ELF-1 (cell line): ENCODE data around the gene DCLK1.

Experiments
- DNase-seq: peaks from one replicate; pipeline ENCODE4 v3.0.0-alpha.2; 2016; ENCODE audit warnings: low read depth, low spot score

Gene DCLK1

DNA sequence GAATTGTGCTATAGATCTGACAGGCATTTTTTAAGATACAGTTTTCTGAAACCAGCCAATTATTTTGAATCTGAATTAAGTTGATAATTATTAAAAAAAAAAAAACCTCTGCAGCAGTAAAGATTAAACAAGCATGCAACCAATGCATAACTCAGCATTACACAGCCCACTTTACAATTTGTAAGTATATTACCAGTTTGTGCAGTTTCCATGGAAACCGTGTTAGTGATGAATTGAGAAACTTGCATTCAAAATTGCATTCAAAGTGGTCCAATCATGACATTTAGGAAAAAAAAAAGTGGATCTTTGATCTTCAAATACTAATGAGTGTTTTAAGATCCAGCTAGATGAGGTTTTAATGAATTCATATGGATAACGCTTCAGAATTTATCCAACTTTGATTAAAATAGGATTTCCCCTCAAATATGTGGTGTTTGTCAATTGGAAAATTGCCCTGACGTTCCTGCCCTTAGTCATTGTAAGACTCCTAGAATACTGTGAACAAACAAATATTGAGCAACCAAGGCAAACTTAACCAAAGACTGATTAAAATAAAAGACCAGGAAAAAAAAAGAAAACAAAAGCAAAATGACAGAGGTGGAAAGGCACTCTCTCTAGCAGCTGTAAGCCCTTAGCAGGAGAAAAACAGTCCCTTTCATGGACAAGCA is 339.9 kb downstream of the DCLK1 start:
- no peak for DNase-seq

- DNase-seq: no peak
Measured at GRCh38 chr13:35789335-35790165, 341.6 kb downstream of the DCLK1 start.

- DNase-seq: no peak
Measured at GRCh38 chr13:35787937-35788336, 343.2 kb downstream of the DCLK1 start.

DNA sequence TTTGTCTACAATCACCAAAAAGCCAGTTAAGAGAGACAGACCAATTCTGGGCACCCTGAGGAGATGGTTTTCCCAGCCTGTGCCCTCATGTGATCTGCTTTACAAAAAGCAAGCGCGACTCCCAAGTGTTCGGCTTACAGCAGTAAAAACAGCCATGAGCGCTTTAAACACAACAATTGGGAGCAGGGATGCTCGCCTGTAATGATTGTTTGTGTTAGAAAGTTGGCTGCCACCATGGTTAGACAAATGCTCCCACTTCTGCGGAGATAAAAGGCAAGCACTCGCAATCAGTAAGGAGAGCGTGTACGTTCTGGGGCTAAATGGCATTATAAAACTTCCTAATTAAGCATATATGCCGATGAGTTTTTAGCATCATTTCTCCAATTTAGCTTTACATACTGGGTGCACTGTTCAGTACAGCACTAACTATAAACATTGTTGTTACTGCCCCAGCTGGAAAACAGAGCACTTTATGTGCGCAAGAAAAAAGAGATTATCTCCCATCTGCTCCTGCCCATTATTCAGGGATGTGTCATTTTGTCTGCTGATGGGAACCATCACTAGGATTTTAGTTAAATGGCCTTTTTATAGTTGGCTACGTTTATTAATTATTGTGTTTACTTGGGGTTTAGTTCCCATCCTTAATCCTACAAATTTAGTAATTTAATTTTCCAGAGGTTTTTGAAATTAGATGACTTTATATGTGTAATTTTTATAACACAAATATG is 345.4 kb downstream of the DCLK1 start:
- DNase-seq: no peak

DNA sequence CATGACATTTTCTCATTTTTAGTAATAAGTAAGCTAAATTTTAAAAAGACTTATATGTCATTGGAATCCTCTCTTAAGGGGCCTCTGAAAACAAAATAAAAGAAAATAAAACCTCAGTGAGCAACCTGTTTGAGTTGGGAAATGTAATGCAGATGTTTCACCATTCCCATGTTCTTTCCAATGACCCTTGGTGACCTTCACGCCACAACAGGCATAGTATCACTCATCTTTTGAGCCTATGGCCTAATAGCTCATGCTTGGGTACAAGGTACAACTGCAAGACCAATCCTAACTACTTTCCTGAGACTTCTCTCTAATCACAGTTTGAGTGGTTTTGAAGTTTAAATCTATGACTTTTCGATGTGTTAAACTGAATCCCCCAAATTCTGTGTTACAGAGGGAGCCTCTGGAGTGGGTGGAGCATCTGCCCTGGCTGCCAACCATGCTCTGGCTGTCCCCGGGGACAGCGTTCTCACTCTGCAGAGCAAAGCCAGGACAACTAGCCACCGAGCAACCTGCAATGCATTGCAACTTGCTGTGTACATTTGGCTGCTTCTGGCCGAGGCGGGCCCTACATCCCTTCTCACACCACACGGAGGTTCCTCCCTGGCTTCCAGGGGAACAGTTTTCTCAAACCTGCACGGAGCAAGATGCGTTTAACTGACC is 346.8 kb downstream of the DCLK1 start:
- DNase-seq: no peak

DNA sequence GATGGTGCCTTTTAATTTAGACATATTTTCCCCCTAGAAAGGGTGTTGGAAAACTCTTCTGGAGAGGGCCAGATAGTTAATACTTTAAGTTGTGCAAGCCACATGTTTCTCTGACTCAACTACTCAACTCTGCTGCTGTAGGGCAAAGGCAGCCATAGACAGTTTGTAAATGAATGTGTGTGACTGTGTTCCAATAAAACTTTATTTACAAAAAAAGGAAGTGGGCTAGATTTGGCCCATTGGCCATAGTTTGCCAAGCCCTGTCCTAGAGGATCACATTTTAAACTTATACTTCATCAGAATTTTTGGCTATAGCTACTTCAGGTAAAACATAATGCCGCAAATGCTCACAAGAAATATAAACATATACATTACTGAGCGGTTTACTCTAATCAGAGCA is 348.4 kb downstream of the DCLK1 start:
- DNase-seq: no peak

GRCh38 chr13:35781036-35782000 is 349.9 kb downstream of the DCLK1 start:
- no peak for DNase-seq

GRCh38 chr13:35780613-35781012 is 350.6 kb downstream of the DCLK1 start:
- no peak for DNase-seq

- DNase-seq: no peak
Measured at GRCh38 chr13:35771898-35772297, 359.3 kb downstream of the DCLK1 start.

DNA sequence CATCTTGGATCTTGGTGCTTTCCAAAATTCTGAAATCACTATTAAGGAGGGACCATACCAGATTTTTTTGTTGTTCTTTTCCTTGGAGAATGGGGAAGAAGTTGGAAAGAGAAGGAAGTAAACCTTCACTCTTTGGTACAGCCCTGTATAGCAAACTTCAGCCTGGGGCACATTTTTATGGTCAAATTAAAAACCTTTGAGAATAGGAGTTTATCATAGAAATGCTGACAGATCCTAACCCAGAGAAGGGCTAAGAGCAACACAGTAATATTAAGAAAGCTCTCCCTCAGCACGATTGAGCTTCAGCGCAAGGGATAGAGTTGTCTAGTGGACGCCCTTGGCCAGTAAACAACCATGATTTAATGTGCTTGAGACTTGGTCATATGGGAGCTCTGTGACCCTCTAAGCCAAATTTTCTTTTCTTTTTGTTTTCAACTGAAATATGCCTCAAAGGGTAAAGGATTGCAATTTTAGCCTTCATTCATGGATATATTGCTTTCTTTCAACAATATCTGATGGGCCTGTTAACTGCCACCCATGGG is 360.4 kb downstream of the DCLK1 start:
- DNase-seq: no peak

- DNase-seq: no peak
Measured at GRCh38 chr13:35769812-35770211, 361.4 kb downstream of the DCLK1 start.

DNA sequence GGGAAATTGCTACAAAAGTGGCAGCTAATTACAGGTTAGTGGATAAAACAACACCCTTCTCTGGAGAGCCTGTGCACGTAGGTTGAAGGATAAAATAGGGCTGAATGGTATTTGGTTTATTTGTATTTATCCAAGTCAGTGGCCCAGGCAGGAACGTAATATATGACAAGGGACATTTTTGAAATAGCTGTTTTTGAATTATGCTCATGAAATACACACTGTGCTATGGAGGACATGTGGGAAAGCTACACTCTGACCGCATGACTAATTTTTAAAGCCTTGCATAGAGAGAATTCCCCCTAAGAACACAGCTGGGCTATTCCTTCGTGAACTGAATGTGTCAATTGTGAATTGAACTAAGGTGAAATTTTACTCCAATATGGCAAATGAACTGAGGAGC is 362.6 kb downstream of the DCLK1 start:
- DNase-seq: no peak

DNA sequence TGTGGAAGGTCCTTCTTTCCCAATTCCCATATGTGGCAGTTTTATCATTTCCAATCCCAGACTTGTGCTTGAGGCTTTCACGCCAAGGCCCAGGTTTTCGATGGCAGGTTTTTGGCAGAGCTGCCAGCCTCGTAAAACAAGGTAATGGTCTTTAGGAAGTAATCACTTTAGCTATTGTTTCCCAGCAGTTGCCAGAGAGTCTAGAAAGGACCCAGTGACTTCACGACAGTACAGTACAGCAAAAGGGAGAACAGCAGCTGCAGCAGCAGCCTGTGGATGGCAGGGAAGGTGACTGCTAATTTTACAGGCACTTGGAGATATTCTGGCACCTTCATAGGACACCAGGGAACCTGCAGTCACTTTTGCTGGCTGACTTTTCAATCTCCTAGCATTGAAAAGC is 363.1 kb downstream of the DCLK1 start:
- no peak for DNase-seq

DNA sequence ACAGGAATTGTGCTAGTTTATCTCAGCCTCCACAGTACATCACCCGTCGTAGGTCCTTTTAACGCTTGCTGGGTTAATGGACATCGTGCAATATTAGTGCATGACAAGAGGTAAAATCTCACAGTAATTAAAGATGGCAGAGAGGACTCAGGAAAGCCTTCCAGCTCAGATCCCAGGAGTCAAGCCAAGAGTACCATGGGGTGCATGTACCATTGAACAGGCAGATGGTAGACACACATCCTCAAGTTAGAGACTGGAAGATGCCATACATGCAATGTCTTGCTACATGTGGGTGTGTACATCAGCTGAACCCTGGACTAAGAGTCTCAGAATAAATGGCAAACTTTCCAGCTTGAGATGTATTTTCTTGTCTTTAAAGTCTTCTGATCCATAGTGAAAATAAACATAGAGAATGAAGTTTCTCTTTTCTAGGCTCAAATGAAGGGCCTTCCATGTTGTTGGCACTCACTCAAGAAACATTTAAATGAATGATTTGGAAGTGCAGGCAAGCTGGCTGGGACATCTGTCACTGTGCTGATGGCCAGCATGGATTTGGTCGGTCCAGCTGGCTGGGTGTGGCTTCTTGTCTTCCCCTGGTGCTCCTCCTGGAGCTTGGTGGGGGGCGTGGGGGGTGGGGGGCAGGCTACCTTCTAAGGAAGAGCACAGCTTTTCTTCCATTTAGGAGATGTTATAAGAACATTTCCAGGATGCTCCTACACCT is 363.8 kb downstream of the DCLK1 start:
- DNase-seq: no peak

DNA sequence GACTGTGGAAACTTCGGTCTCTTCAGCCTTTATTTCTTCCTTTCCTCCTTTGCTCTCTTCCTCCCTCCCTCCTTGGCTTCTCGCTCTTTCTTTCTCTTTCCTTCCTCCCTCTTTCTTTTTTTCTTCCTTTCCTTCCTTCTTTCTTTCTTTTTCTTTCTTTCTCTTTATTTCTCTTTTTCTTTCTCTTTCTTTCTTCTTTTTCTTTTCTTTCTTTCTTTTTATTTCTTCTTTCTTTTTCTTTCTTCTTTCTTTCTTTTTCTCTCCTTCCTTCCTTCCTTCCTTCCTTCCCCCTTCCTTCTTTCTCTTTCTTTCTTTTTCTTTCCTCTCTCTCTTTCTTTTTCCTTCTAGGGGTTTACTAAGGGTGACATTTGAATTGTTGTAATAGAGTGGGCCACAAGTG is 364.5 kb downstream of the DCLK1 start:
- DNase-seq: no peak

DNA sequence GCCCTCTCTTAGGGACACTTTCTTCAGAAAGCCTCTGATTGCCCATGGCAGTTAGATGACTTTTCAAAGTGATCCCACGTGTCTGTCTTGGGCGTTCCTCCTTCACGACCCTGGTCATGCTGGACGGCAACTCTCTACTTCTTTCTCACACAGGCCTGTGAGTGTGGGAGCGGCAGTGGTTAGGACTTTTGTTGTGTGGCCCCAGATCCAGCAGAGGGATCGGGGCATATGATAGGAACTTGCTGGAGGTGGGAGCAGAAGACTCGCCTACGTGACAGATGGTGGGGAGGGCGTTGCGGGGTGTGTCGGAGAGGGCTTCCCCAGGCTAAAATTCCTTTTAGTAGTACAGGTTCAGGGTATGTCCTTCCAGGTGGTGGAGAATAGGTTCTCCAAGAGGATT is 365.2 kb downstream of the DCLK1 start:
- DNase-seq: no peak

- no peak for DNase-seq
Measured at GRCh38 chr13:35765366-35765765, 365.8 kb downstream of the DCLK1 start.

DNA sequence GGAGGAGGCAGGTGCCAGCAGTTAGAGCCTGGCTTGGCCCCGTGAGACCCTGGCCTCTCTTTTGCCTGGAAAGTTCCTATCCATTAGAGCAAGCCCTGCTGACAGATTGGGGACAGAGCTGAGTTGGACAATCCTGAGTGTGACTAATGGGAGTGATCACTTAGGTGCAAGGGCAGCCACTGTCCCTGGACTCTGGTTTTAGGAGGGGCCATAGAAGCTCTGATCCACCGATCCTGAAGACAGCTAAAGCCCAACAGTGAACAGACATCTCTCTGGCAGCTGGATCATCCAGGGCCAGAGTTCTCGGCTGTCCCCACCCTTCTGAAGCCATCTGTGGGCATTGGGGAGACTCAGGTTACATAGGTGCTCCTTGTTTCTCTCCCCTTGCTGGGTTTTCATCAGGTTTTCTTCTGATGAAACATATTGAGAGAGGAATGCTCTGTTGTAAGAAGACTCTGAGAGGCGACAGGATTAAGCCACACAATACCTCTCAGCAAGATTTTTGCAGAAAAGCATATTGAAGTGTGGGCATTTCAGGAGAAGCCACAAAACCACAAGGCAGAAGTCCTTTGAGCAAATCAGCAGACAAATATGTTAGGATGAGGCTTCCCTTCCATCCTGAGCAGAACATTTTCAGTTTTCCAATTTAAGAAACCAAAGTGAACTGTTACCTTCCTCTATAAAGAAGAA is 366.7 kb downstream of the DCLK1 start:
- DNase-seq: no peak

- DNase-seq: no peak
Measured at GRCh38 chr13:35763782-35764123, 367.4 kb downstream of the DCLK1 start.
